GM18870 (cell line): Measurements from ENCODE around the gene BMPR1A.
"Not testable (repeated sequence)": the region's sequence is repeated elsewhere in the genome, so short reads cannot be mapped to it uniquely, and the experiment has no call there.

Source experiments
- ATAC-seq: cut with Tn5 transposase; IDR thresholded peaks from one replicate; pipeline ENCODE4 v1.9.1; 2021; ENCODE audit warnings: moderate library complexity; ENCODE audit not compliant: unreplicated experiment

The BMPR1A gene

GRCh38 chr10:86871563-86872183, 115.3 kb downstream of the BMPR1A start:
- no peak for ATAC-seq

- peak; percentile 70 for ATAC-seq
Measured at GRCh38 chr10:86872757-86873156, 116.3 kb downstream of the BMPR1A start.

GRCh38 chr10:86876748-86877147, 120.3 kb downstream of the BMPR1A start:
- no peak for ATAC-seq

DNA sequence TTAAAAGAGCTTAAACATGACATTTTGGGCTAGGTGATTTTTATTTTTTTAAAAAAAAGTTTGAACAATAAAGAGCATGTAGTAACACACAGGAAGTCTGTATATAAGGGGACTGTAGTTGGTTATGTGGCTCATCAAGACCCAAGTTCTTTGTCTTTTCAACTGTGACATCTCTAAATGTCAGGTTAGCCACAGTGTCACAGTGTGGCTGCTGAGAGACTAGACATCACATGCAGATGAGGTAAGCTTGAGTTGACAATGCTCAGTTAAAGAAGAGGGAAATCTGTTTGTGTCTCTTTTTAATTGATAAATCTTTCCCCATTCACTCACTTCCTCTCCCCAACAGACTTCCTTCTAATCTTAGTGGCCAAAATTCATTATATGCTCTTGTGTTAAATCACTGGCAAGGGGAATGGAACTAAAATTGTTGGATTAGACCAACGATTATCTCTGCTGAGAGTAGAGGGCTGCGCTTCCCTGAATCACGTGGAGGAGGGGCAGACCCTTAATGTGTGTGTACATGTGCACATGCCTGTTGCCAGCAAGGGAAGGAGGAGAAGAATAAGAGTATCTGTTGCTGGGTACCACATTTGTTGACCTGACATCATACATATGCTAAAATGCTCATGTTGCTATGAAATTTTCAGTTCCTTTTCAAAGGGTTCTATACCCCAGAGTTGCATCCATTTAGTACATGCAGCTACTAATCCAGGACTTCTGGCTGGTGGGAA, 122.7 kb downstream of the BMPR1A start:
- ATAC-seq: no peak

- ATAC-seq: no peak
Measured at GRCh38 chr10:86880971-86881370, 124.6 kb downstream of the BMPR1A start.

- ATAC-seq: peak; percentile 98
Measured at GRCh38 chr10:86888585-86889381, 132.4 kb downstream of the BMPR1A start.

DNA sequence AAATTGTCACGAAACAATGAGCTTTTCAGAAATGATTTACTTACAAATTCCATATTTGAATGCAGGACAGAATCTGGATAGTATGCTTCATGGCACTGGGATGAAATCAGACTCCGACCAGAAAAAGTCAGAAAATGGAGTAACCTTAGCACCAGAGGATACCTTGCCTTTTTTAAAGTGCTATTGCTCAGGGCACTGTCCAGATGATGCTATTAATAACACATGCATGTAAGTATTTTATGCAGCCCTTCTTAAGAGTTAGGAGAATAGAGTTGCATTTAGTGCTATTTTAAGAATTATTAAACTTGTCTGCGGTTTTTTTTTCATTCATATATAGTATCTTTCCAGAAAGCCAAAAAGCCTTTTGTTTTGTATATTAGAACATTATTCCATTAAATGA, 133.6 kb downstream of the BMPR1A start:
- no peak for ATAC-seq

GRCh38 chr10:86898511-86898910, 142.1 kb downstream of the BMPR1A start:
- ATAC-seq: no peak

GRCh38 chr10:86899132-86899531, 142.7 kb downstream of the BMPR1A start:
- no peak for ATAC-seq

DNA sequence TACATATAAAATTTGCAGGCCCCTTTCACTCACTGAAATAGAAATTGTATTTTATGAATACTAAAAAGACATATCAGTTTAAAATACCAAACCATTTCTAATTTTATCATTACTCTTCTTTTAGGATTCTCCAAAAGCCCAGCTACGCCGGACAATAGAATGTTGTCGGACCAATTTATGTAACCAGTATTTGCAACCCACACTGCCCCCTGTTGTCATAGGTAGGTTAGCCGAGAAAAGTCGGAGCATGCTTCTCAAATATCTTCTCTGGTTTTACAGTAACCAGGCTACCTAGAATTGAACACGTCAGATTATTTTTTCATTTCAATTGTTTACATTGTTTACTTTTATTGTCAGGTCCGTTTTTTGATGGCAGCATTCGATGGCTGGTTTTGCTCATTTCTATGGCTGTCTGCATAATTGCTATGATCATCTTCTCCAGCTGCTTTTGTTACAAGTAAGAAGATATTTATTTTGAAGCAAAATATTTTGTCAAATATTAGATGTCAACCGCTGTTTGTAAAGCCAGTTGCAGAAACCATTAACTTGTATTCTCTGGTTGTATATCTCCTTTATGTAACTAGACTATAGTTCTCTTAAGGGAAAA, 143.4 kb downstream of the BMPR1A start:
- ATAC-seq: no peak

DNA sequence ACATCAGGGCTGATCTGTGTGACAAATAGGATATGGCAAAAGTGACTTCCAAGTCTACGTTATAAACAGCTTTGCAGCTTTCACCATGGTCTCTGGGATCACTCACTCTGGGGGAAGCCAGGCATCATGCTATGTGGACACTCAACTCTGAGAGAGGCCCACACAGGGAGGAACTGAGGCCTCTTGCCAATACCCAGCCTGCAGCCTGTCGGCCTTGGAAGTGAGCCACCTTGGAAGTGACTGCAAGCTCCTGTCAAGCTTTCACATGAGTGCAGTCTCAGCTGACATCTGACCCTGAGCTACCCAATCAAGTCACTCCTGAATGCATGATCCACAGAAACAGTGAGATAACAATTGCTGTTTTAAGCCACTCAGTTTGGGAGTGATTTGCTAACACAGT, 144.5 kb downstream of the BMPR1A start:
- ATAC-seq: no peak

- ATAC-seq: no peak
Measured at GRCh38 chr10:86904600-86904999, 148.2 kb downstream of the BMPR1A start.

DNA sequence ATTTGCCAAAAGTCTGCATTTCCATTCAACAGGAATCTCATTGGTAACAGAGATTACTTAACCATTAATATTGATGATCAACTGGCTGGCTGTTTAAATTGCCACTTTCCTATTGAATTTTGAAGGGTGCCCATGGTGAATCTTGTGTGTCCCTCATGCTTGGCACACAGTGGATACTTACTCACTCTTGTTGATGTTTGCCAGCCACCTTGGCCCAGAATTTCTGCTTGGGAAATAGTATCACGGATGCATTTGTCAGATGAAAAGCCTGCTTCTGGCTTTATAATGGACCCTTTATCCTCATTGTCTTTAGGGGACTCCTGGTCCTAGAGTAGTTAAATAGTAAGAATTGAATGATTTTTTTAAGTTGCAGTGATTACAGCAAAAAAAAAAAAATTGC, 149.0 kb downstream of the BMPR1A start:
- ATAC-seq: no peak

- no peak for ATAC-seq
Measured at GRCh38 chr10:86914734-86915133, 158.3 kb downstream of the BMPR1A start.

DNA sequence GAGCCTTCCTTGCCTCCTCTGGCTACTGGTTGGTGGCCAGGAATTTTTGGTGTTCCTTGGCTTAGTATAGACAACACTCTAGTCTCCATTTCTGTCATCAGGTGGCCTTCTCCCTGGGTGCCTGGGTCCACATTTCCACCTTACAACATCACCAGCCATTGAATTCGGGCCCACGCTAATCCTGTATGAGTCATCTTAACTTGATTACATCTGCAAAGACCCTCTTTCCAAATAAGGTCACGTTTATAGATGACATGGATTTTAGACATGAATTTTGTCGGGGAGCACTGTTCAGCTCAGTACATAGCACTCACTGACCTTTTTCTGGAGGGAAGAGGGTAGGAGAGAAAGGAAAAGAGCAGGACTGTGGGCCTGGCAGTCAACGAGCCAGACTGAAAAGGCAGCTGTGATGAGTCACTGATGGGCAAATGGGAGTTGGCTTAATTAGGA, 161.6 kb downstream of the BMPR1A start:
- no peak for ATAC-seq

DNA sequence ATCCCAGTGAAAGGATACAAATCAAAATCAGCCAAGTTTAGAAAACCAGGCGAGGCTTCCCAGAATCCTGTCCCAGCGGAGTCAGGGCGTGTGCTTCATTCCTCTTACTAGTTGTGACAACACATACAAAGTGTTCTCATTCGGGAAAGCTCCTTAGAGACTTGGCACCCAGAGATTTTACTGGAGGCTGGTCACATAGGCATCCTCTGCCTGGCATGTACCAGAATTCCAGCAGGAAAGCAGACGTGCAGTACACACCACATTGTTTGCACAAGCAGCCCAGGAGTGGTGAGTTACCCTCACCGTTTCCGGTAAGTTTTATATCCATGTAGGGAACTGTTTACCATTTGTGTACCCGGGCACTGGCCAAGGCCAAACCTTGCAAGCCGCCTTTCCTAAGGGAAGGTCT, 166.1 kb downstream of the BMPR1A start:
- no peak for ATAC-seq

- ATAC-seq: no peak
Measured at GRCh38 chr10:86929468-86930380, 173.3 kb downstream of the BMPR1A start.

- ATAC-seq: no peak
Measured at GRCh38 chr10:86931872-86932271, 175.5 kb downstream of the BMPR1A start.

- ATAC-seq: no peak
Measured at GRCh38 chr10:86932674-86933073, 176.3 kb downstream of the BMPR1A start.

DNA sequence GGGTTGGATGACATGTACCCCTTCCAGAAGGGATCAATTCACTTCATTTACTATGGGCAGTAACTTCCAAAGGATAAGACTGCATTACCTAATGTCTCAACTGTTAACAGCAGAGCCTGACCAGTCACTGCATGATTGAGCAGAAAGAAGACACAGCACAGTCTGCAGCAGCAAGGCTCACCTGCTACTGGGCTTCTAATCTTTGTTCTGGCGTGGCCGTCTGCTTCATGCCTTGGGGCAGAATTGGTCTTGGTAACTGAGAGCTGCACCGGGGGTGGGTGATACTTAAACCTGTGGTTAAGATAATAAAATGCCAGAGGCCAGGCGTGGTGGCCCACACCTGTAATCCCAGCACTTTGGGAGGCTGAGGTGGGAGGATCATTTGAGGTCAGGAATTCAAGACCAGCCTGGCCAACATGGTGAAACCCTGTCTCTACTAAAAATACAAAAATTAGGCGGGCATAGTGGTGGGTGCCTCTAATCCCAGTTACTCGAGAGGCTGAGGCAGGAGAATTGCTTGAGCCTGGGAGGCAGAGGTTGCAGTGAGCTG, 177.8 kb downstream of the BMPR1A start:
- not testable (repeated sequence) for ATAC-seq
